CD4-positive, alpha-beta memory T cell (primary cell): ENCODE measurements around the gene FOXJ3. TPM values are rescaled to one million over a fixed set of nuclear protein-coding genes. Genes with fewer than 3 reads are reported as not detected.

Experiments used
- CTCF ChIA-PET: fragments of 350-600 bp; sonication (Branson Sonifier 250); formaldehyde crosslinking; loops from one replicate; lab custom pipeline; 2021; ENCODE audit warnings: inconsistent platforms; ENCODE audit not compliant: partially characterized antibody; lab: Charles Lee
- POLR2A ChIA-PET: fragments of 350-600 bp; sonication (Branson Sonifier 250); formaldehyde crosslinking; loops from one replicate; lab custom pipeline; 2021; ENCODE audit not compliant: partially characterized antibody; lab: Charles Lee
- DNase-seq, 5 donors: peaks; one replicate each; pipeline versions ENCODE4 v3.0.0 to v3.0.0-alpha.2; 2020 to 2022; ENCODE audit warnings: mixed read lengths in 1 of 5
- H3K27ac ChIP-seq: one replicate; pipeline ENCODE4 v1.7.0; 2013; ENCODE audit warnings: low read depth, low read length
- H3K27me3 ChIP-seq: 2 replicates; pipeline ENCODE4 v1.7.0; 2013; ENCODE audit warnings: mild to moderate bottlenecking, low read length, moderate library complexity; ENCODE audit not compliant: insufficient read depth
- H3K36me3 ChIP-seq: 2 replicates; pipeline ENCODE4 v1.7.0; 2013; ENCODE audit warnings: mild to moderate bottlenecking, low read length, moderate library complexity; ENCODE audit not compliant: insufficient read depth
- H3K4me1 ChIP-seq: 2 replicates; pipeline ENCODE4 v1.7.0; 2013; ENCODE audit warnings: mild to moderate bottlenecking, low read length, moderate library complexity; ENCODE audit not compliant: insufficient read depth
- H3K4me3 ChIP-seq, 2 donors: one replicate each; pipeline ENCODE4 v1.7.0; 2013; ENCODE audit warnings: low read length in 2 of 2, mild to moderate bottlenecking in 1 of 2
- H3K9me3 ChIP-seq, 2 donors: one replicate each; pipeline ENCODE4 v1.7.0; 2013; ENCODE audit warnings: low read length in 2 of 2, control low read depth in 1 of 2; ENCODE audit not compliant: control insufficient read depth in 1 of 2
- H3K27ac Mint-ChIP-seq, 7 donors: one replicate each; pipeline ENCODE4 v1.8.0; 2020 to 2021; ENCODE audit warnings: mixed read lengths in 7 of 7, mild to moderate bottlenecking in 6 of 7, inconsistent platforms in 3 of 7, moderate library complexity in 3 of 7
- H3K27me3 Mint-ChIP-seq, 2 donors: one replicate each; pipeline ENCODE4 v1.8.0; 2020 to 2021; ENCODE audit warnings: mixed read lengths in 2 of 2
- H3K36me3 Mint-ChIP-seq, 2 donors: one replicate each; pipeline ENCODE4 v1.8.0; 2020 to 2021; ENCODE audit warnings: mixed read lengths in 2 of 2, inconsistent platforms in 1 of 2, mild to moderate bottlenecking in 1 of 2
- H3K4me1 Mint-ChIP-seq, 4 donors: one replicate each; pipeline ENCODE4 v1.8.0; 2020 to 2021; ENCODE audit warnings: mixed read lengths in 4 of 4, mild to moderate bottlenecking in 1 of 4
- H3K4me3 Mint-ChIP-seq, 8 donors: one replicate each; pipeline ENCODE4 v1.8.0; 2020 to 2021; ENCODE audit warnings: mixed read lengths in 8 of 8, mild to moderate bottlenecking in 7 of 8, moderate library complexity in 6 of 8, inconsistent platforms in 3 of 8
- H3K9me3 Mint-ChIP-seq, 8 donors: one replicate each; pipeline ENCODE4 v1.8.0; 2020 to 2021; ENCODE audit warnings: mixed read lengths in 8 of 8, mild to moderate bottlenecking in 5 of 8, inconsistent platforms in 3 of 8, moderate library complexity in 1 of 8
- intact Hi-C: fragments of 100-400 bp; cut with micrococcal nuclease; formaldehyde crosslinking; loops from one replicate; pipeline ENCODE4 v1.15.1; 2023
- polyA plus RNA-seq, 2 donors: library from polyadenylated mRNA; unstranded; fragments of 300-500 nt; fragmentation: Illumina TruSeq; gene quantifications; one replicate each; pipeline ENCODE4 v1.2.3, GENCODE V29; 2021
- total RNA-seq, 2 experiments: library from RNA; stranded (reverse); gene quantifications; one replicate each; pipeline ENCODE4 v1.2.3, GENCODE V29; 2021

Gene FOXJ3
- total and polyA plus RNA-seq, 4 experiments from 2014 or later, result 23.7 to 102 (median 72.0) TPM

DNA sequence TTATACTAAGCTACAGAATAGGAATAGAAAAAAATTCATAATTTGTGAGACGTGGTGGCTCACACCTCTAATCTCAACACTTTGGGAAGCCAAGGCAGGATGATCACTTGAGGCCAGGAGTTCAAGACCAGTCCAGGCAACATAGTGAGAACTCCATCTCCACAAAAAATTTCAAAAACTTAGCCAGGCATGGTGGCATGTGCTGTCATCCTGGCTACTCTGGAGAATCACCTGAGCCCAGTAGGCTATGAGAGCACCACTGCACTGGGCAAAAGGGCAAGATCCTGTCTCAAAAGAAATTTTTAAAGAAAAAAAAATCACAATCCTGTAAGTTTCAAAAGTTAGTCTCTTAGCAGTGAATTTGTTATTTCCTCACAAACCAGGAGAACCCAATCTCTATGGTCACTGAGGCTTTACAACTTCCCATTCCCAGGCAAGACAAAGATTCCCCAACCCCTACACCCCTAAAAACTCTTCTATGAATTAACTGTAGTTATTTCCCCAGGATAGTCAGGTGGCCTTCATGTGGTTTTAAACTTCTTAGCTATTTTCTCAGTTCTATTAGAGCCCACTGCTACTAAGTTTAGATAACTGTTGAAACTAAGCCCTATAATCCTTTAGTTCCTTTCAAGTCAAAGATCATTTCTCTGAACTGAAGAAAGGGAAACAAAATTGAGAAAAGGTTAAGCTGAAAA lies 74.5 kb downstream of the FOXJ3 start:
- Mint-ChIP-seq H3K9me3 (no peaks in the 10 kb centered on the region), H3K27ac (peak overlapping the region in 1 of 7 donors; percentile 10), H3K36me3 (peaks cover 44 to 46% of the 10 kb centered on the region in 2 donors), H3K27me3 (no peaks in the 10 kb centered on the region), H3K4me1 (peaks cover 38 to 67% (median 51%) of the 10 kb centered on the region in 4 donors), H3K4me3 (no peak overlapping the region)
- no peaks in the 10 kb centered on the region for H3K9me3 ChIP-seq
- ChIA-PET POLR2A (no interaction called here), CTCF (no interaction called here)
- H3K4me3 ChIP-seq, result no peak overlapping the region
- peaks cover 5% of the 10 kb centered on the region for H3K4me1 ChIP-seq
- intact Hi-C loops, result no loop called here
- DNase-seq, result no peak
- no peaks in the 10 kb centered on the region for H3K36me3 ChIP-seq
- H3K27ac ChIP-seq, result no peak overlapping the region
- no peaks in the 10 kb centered on the region for H3K27me3 ChIP-seq

DNA sequence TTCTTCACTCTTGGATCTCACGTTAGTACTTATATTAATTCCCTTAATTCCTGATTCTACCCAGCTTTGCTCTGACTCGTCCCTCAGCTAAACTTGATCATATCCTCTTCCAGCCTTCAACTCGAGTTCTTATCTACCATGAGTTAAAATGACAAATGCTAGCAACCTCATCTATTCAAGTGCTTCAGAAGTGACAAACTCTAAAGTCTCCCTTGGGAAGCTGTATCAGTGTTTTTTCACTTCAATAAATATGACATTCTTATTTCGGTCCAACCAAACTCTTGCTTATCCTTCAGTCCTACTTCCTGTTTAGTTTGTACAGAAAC lies 75.3 kb downstream of the FOXJ3 start:
- intact Hi-C loops, result no loop called here
- Histone ChIP-seq H3K9me3 (no peaks in the 10 kb centered on the region), H3K4me3 (no peak overlapping the region), H3K4me1 (peaks cover 5% of the 10 kb centered on the region), H3K27me3 (no peaks in the 10 kb centered on the region), H3K27ac (no peak overlapping the region), H3K36me3 (no peaks in the 10 kb centered on the region)
- Mint-ChIP-seq H3K36me3 (peaks cover 46 to 47% of the 10 kb centered on the region in 2 donors), H3K27me3 (no peaks in the 10 kb centered on the region), H3K4me1 (peaks cover 44 to 69% (median 56%) of the 10 kb centered on the region in 4 donors), H3K4me3 (no peak overlapping the region), H3K9me3 (peaks cover 0 to 6% (median 0%) of the 10 kb centered on the region in 8 donors), H3K27ac (no peak overlapping the region)
- ChIA-PET POLR2A (no interaction called here), CTCF (no interaction called here)
- no peak for DNase-seq

DNA sequence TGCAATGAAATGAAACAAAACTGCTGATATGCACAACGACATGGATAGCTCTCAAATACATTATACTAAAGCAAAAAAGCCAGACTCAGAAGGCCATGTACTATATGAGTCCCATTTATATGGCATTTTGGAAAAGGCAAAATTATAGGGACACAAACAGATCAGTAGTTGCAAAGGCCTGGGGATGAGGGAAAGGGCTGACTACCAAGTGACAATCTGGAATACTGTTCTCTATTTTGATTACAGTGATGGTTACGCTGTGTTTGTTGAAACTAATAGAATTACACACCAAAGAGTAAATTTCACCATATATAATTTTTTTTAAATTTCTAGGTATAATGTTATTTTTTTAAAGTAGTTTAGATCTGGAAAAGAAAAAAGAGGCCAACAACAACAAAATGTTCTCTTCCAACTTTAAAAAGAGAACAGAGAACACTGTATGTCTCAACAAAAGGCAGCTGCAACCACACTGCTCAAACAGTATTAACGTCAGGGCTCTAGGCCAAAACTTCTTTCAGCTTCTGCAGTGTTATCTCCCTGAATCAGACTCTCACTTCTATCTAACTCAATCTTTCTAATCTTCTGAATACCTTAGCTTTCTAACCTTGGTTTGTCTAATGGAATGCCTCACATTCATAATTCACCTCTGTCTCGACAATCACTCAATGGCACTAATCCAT lies 75.8 kb downstream of the FOXJ3 start:
- Mint-ChIP-seq H3K27me3 (no peaks in the 10 kb centered on the region), H3K4me3 (no peak overlapping the region), H3K4me1 (peaks cover 42 to 63% (median 53%) of the 10 kb centered on the region in 4 donors), H3K9me3 (peaks cover 0 to 6% (median 0%) of the 10 kb centered on the region in 8 donors), H3K36me3 (peaks cover 41 to 42% of the 10 kb centered on the region in 2 donors), H3K27ac (peak overlapping the region in 3 of 7 donors; percentile 18 to 60 (median 23))
- Histone ChIP-seq H3K27me3 (no peaks in the 10 kb centered on the region), H3K27ac (no peak overlapping the region), H3K4me1 (peaks cover under 1% of the 10 kb centered on the region), H3K9me3 (no peaks in the 10 kb centered on the region), H3K36me3 (no peaks in the 10 kb centered on the region), H3K4me3 (no peak overlapping the region)
- intact Hi-C loops, result no loop called here
- DNase-seq, result no peak
- ChIA-PET CTCF (interaction anchor here (0.8 kb wide), 1 partner anchor 86 kb away, joined by 3 read pairs; no protein-coding TSS in a partner anchor), POLR2A (no interaction called here)

DNA sequence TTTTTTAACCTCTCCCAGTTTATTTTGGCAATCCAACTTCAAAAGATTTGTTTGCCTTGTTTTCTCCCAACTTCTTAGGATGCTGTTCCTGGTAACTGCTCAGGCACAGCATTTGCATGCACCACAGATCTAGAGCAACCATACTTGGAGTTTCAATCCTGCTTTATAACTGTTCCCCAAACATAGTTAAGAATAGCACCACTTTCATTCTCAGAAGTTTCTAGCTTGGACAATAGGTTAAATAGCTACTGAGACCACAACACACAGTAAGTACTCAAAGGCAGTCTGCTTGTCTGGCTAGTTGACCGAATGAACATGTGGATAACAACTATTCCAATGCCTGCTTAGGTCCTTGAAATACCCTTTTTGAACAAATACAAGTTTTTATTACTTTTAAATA lies 76.8 kb downstream of the FOXJ3 start:
- no peak for DNase-seq
- Mint-ChIP-seq H3K4me1 (peaks cover 39 to 55% (median 47%) of the 10 kb centered on the region in 4 donors), H3K36me3 (peaks cover 32 to 34% of the 10 kb centered on the region in 2 donors), H3K4me3 (peak overlapping the region in 1 of 8 donors; percentile 20), H3K9me3 (peaks cover 0 to 6% (median 0%) of the 10 kb centered on the region in 8 donors), H3K27ac (peak overlapping the region in 3 of 7 donors; percentile 1 to 72 (median 54)), H3K27me3 (no peaks in the 10 kb centered on the region)
- no peaks in the 10 kb centered on the region for H3K27me3 ChIP-seq
- no peaks in the 10 kb centered on the region for H3K36me3 ChIP-seq
- CTCF ChIA-PET, result interaction anchor here (0.8 kb wide), 1 partner anchor 85 kb away, joined by 3 read pairs; no protein-coding TSS in a partner anchor
- no peak overlapping the region for H3K4me3 ChIP-seq
- no peaks in the 10 kb centered on the region for H3K4me1 ChIP-seq
- intact Hi-C loops, result no loop called here
- no peak overlapping the region for H3K27ac ChIP-seq
- H3K9me3 ChIP-seq, result no peaks in the 10 kb centered on the region
- POLR2A ChIA-PET, result interaction anchor here (0.6 kb wide), 1 partner anchor 16 kb away, joined by 3 read pairs; no protein-coding TSS in a partner anchor

DNA sequence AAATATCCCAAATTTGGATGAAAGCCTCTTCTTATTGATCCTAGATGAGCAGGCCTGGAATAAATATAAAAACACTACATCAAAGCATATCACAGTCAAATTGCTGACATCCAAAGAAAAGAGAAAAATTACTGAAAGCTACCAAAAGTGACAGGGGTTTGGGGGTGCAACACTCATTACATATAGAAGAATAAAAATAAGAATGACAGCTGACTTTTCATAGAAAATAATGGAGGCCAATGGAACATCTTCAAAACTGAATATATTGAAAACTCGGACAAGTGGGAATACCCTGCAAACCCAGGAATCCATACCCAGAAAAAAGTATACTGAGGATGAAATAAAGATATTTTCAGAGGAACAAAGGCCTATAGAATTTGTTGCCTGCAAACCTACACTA lies 84.0 kb downstream of the FOXJ3 start:
- intact Hi-C loops, result no loop called here
- peaks cover 24 to 45% (median 40%) of the 10 kb centered on the region in 4 donors for H3K4me1 Mint-ChIP-seq
- Histone ChIP-seq H3K9me3 (no peaks in the 10 kb centered on the region), H3K27me3 (no peaks in the 10 kb centered on the region), H3K4me3 (no peak overlapping the region), H3K36me3 (no peaks in the 10 kb centered on the region), H3K27ac (no peak overlapping the region), H3K4me1 (peaks cover 7% of the 10 kb centered on the region)
- H3K36me3 Mint-ChIP-seq, result peaks cover 36 to 44% of the 10 kb centered on the region in 2 donors
- H3K4me3 Mint-ChIP-seq, result peak overlapping the region in 3 of 8 donors; percentile 8 to 36 (median 15)
- H3K27me3 Mint-ChIP-seq, result no peaks in the 10 kb centered on the region
- ChIA-PET POLR2A (no interaction called here), CTCF (no interaction called here)
- no peak overlapping the region for H3K27ac Mint-ChIP-seq
- H3K9me3 Mint-ChIP-seq, result peaks cover 0 to 18% (median 9%) of the 10 kb centered on the region in 8 donors
- no peak for DNase-seq

DNA sequence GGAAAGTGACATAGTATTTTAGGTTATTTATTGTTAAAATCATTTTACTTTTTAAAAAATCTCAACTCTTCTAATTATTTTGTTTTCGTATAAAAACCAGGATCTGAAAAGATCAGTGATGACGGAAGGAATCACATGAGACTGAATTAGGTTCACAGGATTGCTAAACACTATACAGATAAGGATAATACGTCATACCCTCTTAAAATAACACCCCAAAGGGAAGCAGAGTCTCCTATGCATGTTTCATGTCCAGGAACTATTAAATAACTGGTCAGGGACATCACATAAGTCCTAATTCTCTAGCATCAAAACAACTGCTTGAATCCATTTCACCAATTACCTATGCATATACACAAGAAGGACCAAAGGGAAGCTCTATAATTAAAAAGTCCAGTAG lies 84.9 kb downstream of the FOXJ3 start:
- CTCF ChIA-PET, result no interaction called here
- Mint-ChIP-seq H3K27me3 (no peaks in the 10 kb centered on the region), H3K27ac (no peak overlapping the region), H3K4me1 (peaks cover 29 to 51% (median 46%) of the 10 kb centered on the region in 4 donors), H3K4me3 (no peak overlapping the region), H3K9me3 (peaks cover 0 to 17% (median 9%) of the 10 kb centered on the region in 8 donors), H3K36me3 (peaks cover 39 to 44% of the 10 kb centered on the region in 2 donors)
- Histone ChIP-seq H3K4me1 (peaks cover 7% of the 10 kb centered on the region), H3K36me3 (no peaks in the 10 kb centered on the region), H3K27ac (no peak overlapping the region), H3K4me3 (no peak overlapping the region), H3K9me3 (no peaks in the 10 kb centered on the region), H3K27me3 (no peaks in the 10 kb centered on the region)
- intact Hi-C loops, result no loop called here
- POLR2A ChIA-PET, result no interaction called here
- no peak for DNase-seq

DNA sequence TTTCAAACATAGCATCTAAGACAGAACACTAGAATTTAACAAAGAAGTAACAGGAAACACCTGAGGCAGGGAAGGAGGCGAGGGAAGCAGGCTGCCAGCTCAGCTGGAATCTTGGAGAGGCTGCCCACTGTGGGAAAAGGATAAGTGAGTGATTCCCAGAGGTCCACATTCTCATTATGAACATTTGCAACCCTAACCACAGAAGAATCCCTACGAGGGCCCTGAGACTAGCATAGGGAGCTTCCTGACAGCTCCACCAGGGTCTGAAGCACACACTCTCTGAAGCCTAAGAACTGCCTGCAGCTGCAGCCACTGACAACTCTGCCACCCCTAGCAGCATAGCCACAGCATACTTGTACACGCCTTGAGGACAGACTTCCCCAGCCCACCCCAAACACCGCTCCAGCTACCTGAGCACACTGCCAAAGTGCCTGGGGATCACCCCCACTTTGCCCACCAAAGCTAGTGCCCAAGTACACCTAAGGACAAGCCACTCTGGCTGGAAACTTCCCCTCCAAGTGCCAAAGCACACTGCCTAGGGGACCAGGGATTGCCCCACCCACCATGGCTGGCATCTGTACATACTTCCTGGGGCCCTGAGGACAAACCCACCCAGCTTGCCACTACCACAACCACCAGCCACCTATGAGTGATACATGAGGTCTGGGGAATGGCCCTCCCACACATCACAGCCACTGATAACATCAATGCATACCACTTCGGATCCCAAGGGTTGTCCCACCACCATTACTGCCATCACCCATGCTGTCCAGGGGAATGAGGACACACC lies 93.9 kb downstream of the FOXJ3 start:
- no peak overlapping the region for H3K4me3 Mint-ChIP-seq
- H3K4me1 Mint-ChIP-seq, result peaks cover 41 to 63% (median 53%) of the 10 kb centered on the region in 4 donors
- no peaks in the 10 kb centered on the region for H3K9me3 ChIP-seq
- ChIA-PET CTCF (no interaction called here), POLR2A (no interaction called here)
- DNase-seq, result no peak
- peak overlapping the region in 5 of 7 donors; percentile 6 to 80 (median 53) for H3K27ac Mint-ChIP-seq
- no peaks in the 10 kb centered on the region for H3K27me3 Mint-ChIP-seq
- H3K9me3 Mint-ChIP-seq, result peaks cover 0 to 25% (median 5%) of the 10 kb centered on the region in 8 donors
- H3K4me1 ChIP-seq, result no peaks in the 10 kb centered on the region
- intact Hi-C loops, result no loop called here
- H3K36me3 Mint-ChIP-seq, result peaks cover 50 to 71% of the 10 kb centered on the region in 2 donors
- no peaks in the 10 kb centered on the region for H3K36me3 ChIP-seq
- no peak overlapping the region for H3K27ac ChIP-seq
- H3K27me3 ChIP-seq, result no peaks in the 10 kb centered on the region
- no peak overlapping the region for H3K4me3 ChIP-seq
